Hepatocyte (in vitro differentiated cells): ENCODE results near the gene TRPM3.

ENCODE experiments used
- CTCF ChIP-seq: fragments of 200-600 bp; sonication (generic); IDR thresholded peaks from 2 replicates; pipeline ENCODE4 v1.5.1; 2016; ENCODE audit warnings: antibody characterized with exemption, mild to moderate bottlenecking; ENCODE audit not compliant: poor library complexity
- EZH2phosphoT487 ChIP-seq: fragments of 200-600 bp; sonication (generic); IDR thresholded peaks from one replicate; pipeline ENCODE4 v1.6.1; 2018; ENCODE audit warnings: antibody characterized with exemption, mild to moderate bottlenecking, low read depth, moderate library complexity; ENCODE audit not compliant: unreplicated experiment, severe bottlenecking

GRCh38 chr9:70832492-70832891 lies 288.9 kb downstream of the TRPM3 start:
- TF ChIP-seq CTCF (no peak), EZH2phosphoT487 (no peak)
